ENCODE results near the gene FADS3. TPM values are rescaled to one million over a fixed set of nuclear protein-coding genes. Genes with fewer than 3 reads are reported as not detected.
A peak's percentile ranks its signal among the peaks of the same experiment; 100 is the strongest.

The FADS3 gene
- total and polyA plus RNA-seq, 9 donors: 10.6 to 85.8 (median 41.3) TPM

DNA sequence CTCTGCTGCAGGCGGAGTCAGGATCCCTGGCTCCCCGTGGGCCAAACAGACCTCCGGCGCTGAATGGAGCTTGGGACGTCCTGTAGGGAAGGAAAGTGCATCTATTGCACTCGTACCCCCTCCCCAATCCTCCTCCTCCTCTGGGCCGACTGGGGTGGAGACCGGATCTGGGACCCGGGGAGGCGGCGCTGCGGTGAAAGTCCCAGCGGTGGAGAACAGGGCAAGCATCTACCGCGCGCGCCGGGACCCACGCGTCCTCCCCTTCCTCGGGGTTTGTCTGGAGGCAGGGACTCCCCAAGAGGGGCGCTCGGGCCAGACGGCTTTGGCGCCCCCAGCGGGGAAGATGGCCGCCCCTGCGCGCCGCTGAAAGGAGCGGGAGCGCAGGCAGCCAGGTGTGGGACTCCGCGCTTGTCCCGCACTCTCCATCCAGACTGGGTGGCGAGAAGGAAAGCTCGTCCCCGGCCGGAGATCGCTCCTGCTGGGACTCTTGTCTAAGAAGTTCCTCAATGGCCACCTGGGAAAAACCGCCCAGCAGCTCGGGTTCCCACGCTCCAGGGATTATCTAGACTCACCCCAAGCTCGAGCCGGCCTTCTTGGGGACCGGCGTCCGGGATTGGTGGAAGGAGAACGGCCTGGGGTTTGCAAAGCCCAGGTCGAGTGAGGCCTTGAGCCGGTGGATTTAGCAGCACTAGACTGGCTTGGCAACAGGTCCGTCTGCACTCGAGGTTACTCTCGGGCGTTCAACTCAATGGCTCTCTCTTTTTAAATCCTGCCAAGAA, 62.5 kb downstream of the FADS3 start:
- peak overlapping the region; percentile 49 for H3K4me3 ChIP-seq
- peaks cover 8% of the 10 kb centered on the region for H3K4me1 ChIP-seq (ENCODE audit: insufficient read depth)
- H3K9me3 ChIP-seq: no peaks in the 10 kb centered on the region
- H3K27ac ChIP-seq: peak overlapping the region; percentile 34 to 57
- 1 to 2% (median 1%) methylated on average over 31 to 55 of the region's 55 CpGs for WGBS, 3 donors
- DNase-seq: peak; percentile 45 to 71 (median 46)
- intact Hi-C loops (cut with DNase I): loop anchor here in 1 of 4 donors (2.0 kb wide), 1 partner anchor 62 kb away; the partner anchor contains the start of gene FADS3
- H3K36me3 ChIP-seq: no peaks in the 10 kb centered on the region
- no peaks in the 10 kb centered on the region for H3K27me3 ChIP-seq
- no peak for TF ChIP-seq POLR2A (IDR thresholded peaks at IDR 0.05)
- TF ChIP-seq, protein P1, sequence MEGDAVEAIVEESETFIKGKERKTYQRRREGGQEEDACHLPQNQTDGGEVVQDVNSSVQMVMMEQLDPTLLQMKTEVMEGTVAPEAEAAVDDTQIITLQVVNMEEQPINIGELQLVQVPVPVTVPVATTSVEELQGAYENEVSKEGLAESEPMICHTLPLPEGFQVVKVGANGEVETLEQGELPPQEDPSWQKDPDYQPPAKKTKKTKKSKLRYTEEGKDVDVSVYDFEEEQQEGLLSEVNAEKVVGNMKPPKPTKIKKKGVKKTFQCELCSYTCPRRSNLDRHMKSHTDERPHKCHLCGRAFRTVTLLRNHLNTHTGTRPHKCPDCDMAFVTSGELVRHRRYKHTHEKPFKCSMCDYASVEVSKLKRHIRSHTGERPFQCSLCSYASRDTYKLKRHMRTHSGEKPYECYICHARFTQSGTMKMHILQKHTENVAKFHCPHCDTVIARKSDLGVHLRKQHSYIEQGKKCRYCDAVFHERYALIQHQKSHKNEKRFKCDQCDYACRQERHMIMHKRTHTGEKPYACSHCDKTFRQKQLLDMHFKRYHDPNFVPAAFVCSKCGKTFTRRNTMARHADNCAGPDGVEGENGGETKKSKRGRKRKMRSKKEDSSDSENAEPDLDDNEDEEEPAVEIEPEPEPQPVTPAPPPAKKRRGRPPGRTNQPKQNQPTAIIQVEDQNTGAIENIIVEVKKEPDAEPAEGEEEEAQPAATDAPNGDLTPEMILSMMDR (IDR thresholded peaks at IDR 0.05): peak in 2 of 3 donors; percentile 40 to 43

DNA sequence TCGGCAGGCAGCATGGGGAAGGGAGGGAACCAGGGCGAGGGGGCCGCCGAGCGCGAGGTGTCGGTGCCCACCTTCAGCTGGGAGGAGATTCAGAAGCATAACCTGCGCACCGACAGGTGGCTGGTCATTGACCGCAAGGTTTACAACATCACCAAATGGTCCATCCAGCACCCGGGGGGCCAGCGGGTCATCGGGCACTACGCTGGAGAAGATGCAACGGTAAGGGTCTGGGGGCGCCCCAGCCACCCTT, 63.0 kb downstream of the FADS3 start:
- no peaks in the 10 kb centered on the region for H3K27me3 ChIP-seq
- intact Hi-C loops (cut with DNase I): loop anchor here in 1 of 4 donors (2.0 kb wide), 1 partner anchor 62 kb away; the partner anchor contains the start of gene FADS3
- peaks cover 8% of the 10 kb centered on the region for H3K4me1 ChIP-seq (ENCODE audit: insufficient read depth)
- TF ChIP-seq POLR2A (IDR thresholded peaks at IDR 0.05) (no peak), EP300 (IDR thresholded peaks at IDR 0.05) (no peak)
- TF ChIP-seq, protein P1 (IDR thresholded peaks at IDR 0.05): no peak
- WGBS, 3 donors: 0 to 1% (median 1%) methylated on average over 16 of the region's 16 CpGs
- H3K27ac ChIP-seq: peak overlapping the region; percentile 34 to 71
- peak overlapping the region; percentile 49 for H3K4me3 ChIP-seq
- no peak for DNase-seq
- H3K36me3 ChIP-seq: no peaks in the 10 kb centered on the region
- H3K9me3 ChIP-seq: no peaks in the 10 kb centered on the region

GRCh38 chr11:61827571-61828378, 63.6 kb downstream of the FADS3 start, which contains the start of gene FADS2:
Gene FADS2, plus strand, starts transcription at chr11:61828300. Its CDS starts 91 bp downstream, at chr11:61828391.
- Histone ChIP-seq H3K36me3 (no peaks in the 10 kb centered on the region), H3K9me3 (no peaks in the 10 kb centered on the region), H3K4me1 (ENCODE audit: insufficient read depth) (peaks cover 8% of the 10 kb centered on the region), H3K27ac (peak within 1 kb of the TSS; percentile 59 to 71), H3K4me3 (peak within 1 kb of the TSS; percentile 49), H3K27me3 (no peaks in the 10 kb centered on the region)
- TF ChIP-seq, protein P1 (IDR thresholded peaks at IDR 0.05): peak in 1 of 3 donors; percentile 14
- TF ChIP-seq EP300 (IDR thresholded peaks at IDR 0.05): no peak
- WGBS, 3 donors: 0 to 1% (median 0%) methylated on average over 44 to 83 of the region's 83 CpGs
- peak; percentile 84 to 89 (median 86) for DNase-seq
- intact Hi-C loops (cut with DNase I): loop anchor here in 1 of 4 donors (2.0 kb wide), 1 partner anchor 63 kb away; the partner anchor contains the start of gene FADS3

GRCh38 chr11:61826930-61827570, 64.3 kb downstream of the FADS3 start:
- 17 to 26% (median 18%) methylated on average over 23 of the region's 23 CpGs for WGBS, 3 donors
- H3K36me3 ChIP-seq: no peaks in the 10 kb centered on the region
- H3K4me3 ChIP-seq: peak overlapping the region; percentile 49
- H3K9me3 ChIP-seq: no peaks in the 10 kb centered on the region
- TF ChIP-seq EP300 (IDR thresholded peaks at IDR 0.05) (no peak), POLR2A (IDR thresholded peaks at IDR 0.05) (no peak)
- TF ChIP-seq, protein P1 (IDR thresholded peaks at IDR 0.05): no peak
- peak overlapping the region; percentile 59 to 71 for H3K27ac ChIP-seq
- intact Hi-C loops (cut with DNase I): no loop called here
- H3K27me3 ChIP-seq: no peaks in the 10 kb centered on the region
- peak in 1 of 5 donors; percentile 43 for DNase-seq
- peaks cover 8% of the 10 kb centered on the region for H3K4me1 ChIP-seq (ENCODE audit: insufficient read depth)

Measured in ovary (tissue), 9 donors.